ENCODE data around the gene CCL13.

CCL13 gene

DNA sequence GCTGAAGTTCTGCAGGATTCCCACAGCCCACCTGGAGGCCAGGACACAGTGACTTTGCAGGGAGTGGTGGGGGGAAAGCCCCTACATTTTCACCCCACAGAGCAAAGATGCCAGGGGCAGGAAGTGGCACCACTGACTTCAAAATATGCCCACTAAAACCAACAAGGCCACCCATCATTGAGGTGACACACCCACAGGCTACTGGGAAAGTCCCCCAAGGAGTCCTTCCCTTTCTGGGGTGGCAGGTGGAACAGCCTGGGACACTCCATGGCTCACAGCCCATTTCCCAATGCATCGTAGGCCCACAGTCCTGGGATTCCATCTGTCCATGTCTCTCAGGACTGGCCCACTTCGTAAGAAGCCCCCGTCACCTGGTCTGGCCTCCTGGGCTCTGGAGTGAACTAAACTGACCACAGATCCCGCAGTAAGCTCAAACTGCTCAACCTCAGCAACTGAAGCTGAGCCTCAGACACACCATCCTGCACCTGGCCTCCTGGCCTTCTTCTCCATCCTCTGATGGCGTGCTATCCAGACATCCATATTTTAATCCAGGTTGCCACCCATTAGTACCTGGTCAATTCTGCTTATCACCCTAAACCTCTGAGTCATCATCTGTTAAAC, 14.2 kb downstream of the CCL13 start:
- Histone ChIP-seq H3K27ac (replicated peaks; ENCODE audit: low read length) (no peak overlapping the region), H4K91ac (ENCODE audit: low read depth, low read length, poor library complexity) (no peak overlapping the region), H3K14ac (ENCODE audit: low read length) (no peak overlapping the region), H3K36me3 (replicated peaks in 1 of 2; ENCODE audit: control insufficient read depth in 2 of 2, insufficient read depth in 2 of 2, low read length in 2 of 2) (no peaks in the 10 kb centered on the region), H3K4me3 (ENCODE audit: low read length in 2 of 2) (no peak overlapping the region), H3K23ac (ENCODE audit: low read depth, low read length, poor library complexity) (no peak overlapping the region), H2BK12ac (ENCODE audit: low read length) (no peak overlapping the region), H2BK120ac (ENCODE audit: low read depth, low read length) (no peak overlapping the region), H3K18ac (ENCODE audit: low read length) (no peak overlapping the region), H2BK15ac (ENCODE audit: low read length) (no peak overlapping the region), H3K9me3 (replicated peaks in 1 of 2; ENCODE audit: control insufficient read depth in 2 of 2, insufficient read depth in 1 of 2, low read depth in 1 of 2, low read length in 2 of 2) (no peaks in the 10 kb centered on the region), H2AK5ac (ENCODE audit: low read depth, low read length) (no peak overlapping the region), H2AFZ (ENCODE audit: low read length) (no peak overlapping the region), H2BK5ac (ENCODE audit: low read length) (no peak overlapping the region), H3K4me2 (ENCODE audit: insufficient read depth, low read length, poor library complexity, severe bottlenecking) (no peak overlapping the region), H4K8ac (ENCODE audit: low read depth, low read length) (no peak overlapping the region), H3K9ac (ENCODE audit: low read depth, low read length, poor library complexity) (no peak overlapping the region), H3K4ac (ENCODE audit: low read length) (no peak overlapping the region), H3K4me1 (ENCODE audit: control insufficient read depth in 2 of 2, insufficient read depth in 1 of 2, low read depth in 1 of 2, low read length in 2 of 2) (no peaks in the 10 kb centered on the region), H3K79me1 (ENCODE audit: low read depth, low read length) (no peaks in the 10 kb centered on the region), H3K27me3 (ENCODE audit: control insufficient read depth in 3 of 3, insufficient read depth in 3 of 3, low read depth in 1 of 3, low read length in 3 of 3) (no peaks in the 10 kb centered on the region)
- no peak for DNase-seq (ENCODE audit: low spot score)
- WGBS, 2 donors (ENCODE audit: extremely low coverage in 2 of 2, insufficient read length in 2 of 2, insufficient replicate concordance in 1 of 2) = no CpG with 5 or more reads among the region's 5 CpGs

DNA sequence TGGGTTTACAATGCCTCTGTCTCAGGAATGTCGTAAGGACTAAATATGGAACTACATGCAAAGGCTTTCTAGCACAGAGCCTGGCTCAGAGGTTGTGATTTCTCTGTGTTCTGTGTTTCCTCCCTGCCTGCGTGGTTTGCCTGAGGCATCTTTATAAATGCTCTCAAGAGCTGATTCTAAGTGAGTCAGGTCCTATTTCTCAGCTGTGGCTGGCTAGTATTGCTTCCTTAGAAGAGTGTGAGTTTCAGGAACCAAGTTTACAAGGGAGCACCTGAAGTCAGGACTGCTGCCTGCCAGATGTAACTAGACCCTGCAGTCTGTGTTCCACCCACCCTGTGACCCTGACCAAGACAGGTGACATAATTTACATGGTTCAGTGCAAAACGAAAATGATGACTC, 14.7 kb downstream of the CCL13 start:
- H3K23ac ChIP-seq (ENCODE audit: low read depth, low read length, poor library complexity) = no peak overlapping the region
- H3K27ac ChIP-seq (replicated peaks; ENCODE audit: low read length) = no peak overlapping the region
- H2BK5ac ChIP-seq (ENCODE audit: low read length) = no peak overlapping the region
- H3K4me2 ChIP-seq (ENCODE audit: insufficient read depth, low read length, poor library complexity, severe bottlenecking) = no peak overlapping the region
- no CpG with 5 or more reads among the region's 3 CpGs for WGBS, 2 donors (ENCODE audit: extremely low coverage in 2 of 2, insufficient read length in 2 of 2, insufficient replicate concordance in 1 of 2)
- no peak overlapping the region for H2BK12ac ChIP-seq (ENCODE audit: low read length)
- H4K91ac ChIP-seq (ENCODE audit: low read depth, low read length, poor library complexity) = no peak overlapping the region
- H3K18ac ChIP-seq (ENCODE audit: low read length) = no peak overlapping the region
- H3K79me1 ChIP-seq (ENCODE audit: low read depth, low read length) = no peaks in the 10 kb centered on the region
- no peaks in the 10 kb centered on the region for H3K4me1 ChIP-seq (ENCODE audit: control insufficient read depth in 2 of 2, insufficient read depth in 1 of 2, low read depth in 1 of 2, low read length in 2 of 2)
- H3K36me3 ChIP-seq (replicated peaks in 1 of 2; ENCODE audit: control insufficient read depth in 2 of 2, insufficient read depth in 2 of 2, low read length in 2 of 2) = no peaks in the 10 kb centered on the region
- no peak overlapping the region for H2BK15ac ChIP-seq (ENCODE audit: low read length)
- H3K9ac ChIP-seq (ENCODE audit: low read depth, low read length, poor library complexity) = no peak overlapping the region
- H3K4me3 ChIP-seq (ENCODE audit: low read length in 2 of 2) = no peak overlapping the region
- H3K9me3 ChIP-seq (replicated peaks in 1 of 2; ENCODE audit: control insufficient read depth in 2 of 2, insufficient read depth in 1 of 2, low read depth in 1 of 2, low read length in 2 of 2) = no peaks in the 10 kb centered on the region
- no peak overlapping the region for H3K4ac ChIP-seq (ENCODE audit: low read length)
- H3K14ac ChIP-seq (ENCODE audit: low read length) = no peak overlapping the region
- no peak overlapping the region for H4K8ac ChIP-seq (ENCODE audit: low read depth, low read length)
- no peak for DNase-seq (ENCODE audit: low spot score)
- no peak overlapping the region for H2BK120ac ChIP-seq (ENCODE audit: low read depth, low read length)
- H3K27me3 ChIP-seq (ENCODE audit: control insufficient read depth in 3 of 3, insufficient read depth in 3 of 3, low read depth in 1 of 3, low read length in 3 of 3) = no peaks in the 10 kb centered on the region
- H2AK5ac ChIP-seq (ENCODE audit: low read depth, low read length) = no peak overlapping the region
- no peak overlapping the region for H2AFZ ChIP-seq (ENCODE audit: low read length)

DNA sequence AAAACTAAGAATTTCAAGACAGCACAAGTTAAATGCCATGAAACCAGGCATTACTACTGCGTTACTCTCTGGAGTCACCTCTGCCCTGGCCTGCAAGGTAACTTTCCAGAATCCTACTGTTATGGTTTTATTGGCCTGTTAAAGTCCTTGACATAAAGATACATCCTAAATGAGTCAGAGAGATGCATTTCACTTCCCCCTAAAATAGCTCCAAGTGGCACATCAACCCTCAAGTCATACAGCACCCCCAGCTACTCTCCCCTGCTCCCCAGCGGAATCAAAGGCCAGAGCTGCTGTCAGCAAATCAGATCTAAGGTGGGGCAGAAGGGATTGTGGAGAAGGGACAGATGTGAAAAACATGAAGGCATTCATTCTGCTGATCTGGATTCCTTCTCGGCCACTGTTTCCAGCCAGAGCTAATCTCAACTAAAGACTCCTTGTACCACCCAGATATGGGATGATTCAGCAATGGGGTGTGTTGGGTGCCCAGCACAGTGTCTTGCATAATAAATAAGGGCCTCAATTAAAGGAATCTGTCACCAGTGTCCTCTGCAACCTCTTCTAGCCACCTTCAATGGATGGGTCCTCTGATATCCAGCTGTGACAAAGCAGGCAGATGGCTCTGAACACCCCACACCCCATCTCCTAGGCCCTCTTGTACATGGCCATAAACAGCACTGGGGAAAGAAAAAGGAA, 15.3 kb downstream of the CCL13 start:
- Histone ChIP-seq H2AK5ac (ENCODE audit: low read depth, low read length) (no peak overlapping the region), H3K36me3 (replicated peaks in 1 of 2; ENCODE audit: control insufficient read depth in 2 of 2, insufficient read depth in 2 of 2, low read length in 2 of 2) (no peaks in the 10 kb centered on the region), H2AFZ (ENCODE audit: low read length) (no peak overlapping the region), H3K27ac (replicated peaks; ENCODE audit: low read length) (no peak overlapping the region), H3K4me1 (ENCODE audit: control insufficient read depth in 2 of 2, insufficient read depth in 1 of 2, low read depth in 1 of 2, low read length in 2 of 2) (no peaks in the 10 kb centered on the region), H4K8ac (ENCODE audit: low read depth, low read length) (no peak overlapping the region), H2BK5ac (ENCODE audit: low read length) (no peak overlapping the region), H2BK15ac (ENCODE audit: low read length) (no peak overlapping the region), H4K91ac (ENCODE audit: low read depth, low read length, poor library complexity) (no peak overlapping the region), H3K23ac (ENCODE audit: low read depth, low read length, poor library complexity) (no peak overlapping the region), H3K14ac (ENCODE audit: low read length) (no peak overlapping the region), H3K18ac (ENCODE audit: low read length) (no peak overlapping the region), H3K9ac (ENCODE audit: low read depth, low read length, poor library complexity) (no peak overlapping the region), H2BK12ac (ENCODE audit: low read length) (no peak overlapping the region), H3K79me1 (ENCODE audit: low read depth, low read length) (no peaks in the 10 kb centered on the region), H3K27me3 (ENCODE audit: control insufficient read depth in 3 of 3, insufficient read depth in 3 of 3, low read depth in 1 of 3, low read length in 3 of 3) (no peaks in the 10 kb centered on the region), H2BK120ac (ENCODE audit: low read depth, low read length) (no peak overlapping the region), H3K4me2 (ENCODE audit: insufficient read depth, low read length, poor library complexity, severe bottlenecking) (no peak overlapping the region), H3K4ac (ENCODE audit: low read length) (no peak overlapping the region), H3K4me3 (ENCODE audit: low read length in 2 of 2) (no peak overlapping the region), H3K9me3 (replicated peaks in 1 of 2; ENCODE audit: control insufficient read depth in 2 of 2, insufficient read depth in 1 of 2, low read depth in 1 of 2, low read length in 2 of 2) (no peaks in the 10 kb centered on the region)
- WGBS, 2 donors (ENCODE audit: extremely low coverage in 2 of 2, insufficient read length in 2 of 2, insufficient replicate concordance in 1 of 2) = no CpG with 5 or more reads among the region's 3 CpGs
- DNase-seq (ENCODE audit: low spot score) = no peak

- no peaks in the 10 kb centered on the region for H3K4me1 ChIP-seq (ENCODE audit: control insufficient read depth in 2 of 2, insufficient read depth in 1 of 2, low read depth in 1 of 2, low read length in 2 of 2)
- no peaks in the 10 kb centered on the region for H3K27me3 ChIP-seq (ENCODE audit: control insufficient read depth in 3 of 3, insufficient read depth in 3 of 3, low read depth in 1 of 3, low read length in 3 of 3)
- no peak overlapping the region for H3K23ac ChIP-seq (ENCODE audit: low read depth, low read length, poor library complexity)
- H3K4me2 ChIP-seq (ENCODE audit: insufficient read depth, low read length, poor library complexity, severe bottlenecking) = no peak overlapping the region
- no peak overlapping the region for H2BK5ac ChIP-seq (ENCODE audit: low read length)
- no peak overlapping the region for H3K14ac ChIP-seq (ENCODE audit: low read length)
- H3K18ac ChIP-seq (ENCODE audit: low read length) = no peak overlapping the region
- H2AFZ ChIP-seq (ENCODE audit: low read length) = no peak overlapping the region
- H3K36me3 ChIP-seq (replicated peaks in 1 of 2; ENCODE audit: control insufficient read depth in 2 of 2, insufficient read depth in 2 of 2, low read length in 2 of 2) = no peaks in the 10 kb centered on the region
- H2BK15ac ChIP-seq (ENCODE audit: low read length) = no peak overlapping the region
- no CpG with 5 or more reads among the region's 5 CpGs for WGBS, 2 donors (ENCODE audit: extremely low coverage in 2 of 2, insufficient read length in 2 of 2, insufficient replicate concordance in 1 of 2)
- no peak overlapping the region for H2AK5ac ChIP-seq (ENCODE audit: low read depth, low read length)
- no peaks in the 10 kb centered on the region for H3K9me3 ChIP-seq (replicated peaks in 1 of 2; ENCODE audit: control insufficient read depth in 2 of 2, insufficient read depth in 1 of 2, low read depth in 1 of 2, low read length in 2 of 2)
- H2BK120ac ChIP-seq (ENCODE audit: low read depth, low read length) = no peak overlapping the region
- H4K91ac ChIP-seq (ENCODE audit: low read depth, low read length, poor library complexity) = no peak overlapping the region
- H4K8ac ChIP-seq (ENCODE audit: low read depth, low read length) = no peak overlapping the region
- DNase-seq (ENCODE audit: low spot score) = no peak
- H2BK12ac ChIP-seq (ENCODE audit: low read length) = no peak overlapping the region
- no peak overlapping the region for H3K27ac ChIP-seq (replicated peaks; ENCODE audit: low read length)
- H3K4me3 ChIP-seq (ENCODE audit: low read length in 2 of 2) = no peak overlapping the region
- H3K4ac ChIP-seq (ENCODE audit: low read length) = no peak overlapping the region
- H3K79me1 ChIP-seq (ENCODE audit: low read depth, low read length) = no peaks in the 10 kb centered on the region
- H3K9ac ChIP-seq (ENCODE audit: low read depth, low read length, poor library complexity) = no peak overlapping the region
Observed at GRCh38 chr17:34374457-34374856, 18.2 kb downstream of the CCL13 start.

Data from neuronal stem cell (in vitro differentiated cells).